HepG2 (cell line): ENCODE data around the gene PGPEP1. TPM values are rescaled to one million over a fixed set of nuclear protein-coding genes. Genes with fewer than 3 reads are reported as not detected.

Experiments
- ASH2L ChIP-seq: fragments of 300-600, 200-600 bp; sonication (generic); IDR thresholded peaks from 2 replicates; pipeline ENCODE4 v1.7.0; 2017; ENCODE audit warnings: low read depth, mild to moderate bottlenecking, moderate library complexity, mixed read lengths, low read length; ENCODE audit not compliant: insufficient read length
- HNF4A ChIP-seq: sonication (generic); formaldehyde crosslinking; IDR thresholded peaks from 2 replicates; pipeline ENCODE4 v1.4.0; 2020; ENCODE audit warnings: missing genetic modification reagents
- KDM2A ChIP-seq: sonication (generic); formaldehyde crosslinking; IDR thresholded peaks from 2 replicates; pipeline ENCODE4 v1.4.0; 2020; ENCODE audit warnings: low read depth, missing genetic modification reagents, borderline replicate concordance
- KDM5B ChIP-seq: sonication (generic); formaldehyde crosslinking; IDR thresholded peaks from 2 replicates; pipeline ENCODE4 v1.4.0; 2020; ENCODE audit warnings: missing genetic modification reagents, mild to moderate bottlenecking, borderline replicate concordance
- LCORL ChIP-seq, 2 experiments: fragments of 450-650 bp in 1 of 2; sonication (generic) in 1 of 2; formaldehyde crosslinking in 1 of 2; IDR thresholded peaks; 2 replicates each; pipeline versions ENCODE4 v1.5.0 to v1.6.1; 2017 to 2020; ENCODE audit warnings: antibody characterized with exemption in 1 of 2, missing genetic modification reagents in 1 of 2
- MEIS1 ChIP-seq: sonication (generic); formaldehyde crosslinking; IDR thresholded peaks from 2 replicates; pipeline ENCODE4 v1.9.0; 2021; ENCODE audit warnings: mild to moderate bottlenecking, missing genetic modification reagents, moderate library complexity, borderline replicate concordance
- NR2F2 ChIP-seq: IDR thresholded peaks from 2 replicates; pipeline ENCODE4 v1.6.1; 2012; ENCODE audit warnings: low read depth, inconsistent platforms, borderline replicate concordance
- NR2F6 ChIP-seq, 2 experiments: IDR thresholded peaks; 2 replicates each; pipeline ENCODE4 v1.6.1; 2016; ENCODE audit warnings: antibody characterized with exemption in 1 of 2, mild to moderate bottlenecking in 1 of 2
- THRA ChIP-seq: sonication (generic); formaldehyde crosslinking; IDR thresholded peaks from 2 replicates; pipeline ENCODE4 v1.4.0; 2020; ENCODE audit warnings: missing genetic modification reagents, borderline replicate concordance
- ZFX ChIP-seq: sonication (generic); formaldehyde crosslinking; IDR thresholded peaks from 2 replicates; pipeline ENCODE4 v1.4.0; 2020; ENCODE audit warnings: mild to moderate bottlenecking, low read depth, missing genetic modification reagents, moderate library complexity
- ZNF263 ChIP-seq: sonication (generic); formaldehyde crosslinking; IDR thresholded peaks from 2 replicates; pipeline ENCODE4 v1.4.0; 2020; ENCODE audit warnings: missing genetic modification reagents
- ZNF609 ChIP-seq: sonication (generic); formaldehyde crosslinking; IDR thresholded peaks from 2 replicates; pipeline ENCODE4 v1.4.0; 2020; ENCODE audit warnings: mild to moderate bottlenecking, missing genetic modification reagents, borderline replicate concordance
- ZNF687 ChIP-seq: sonication (generic); formaldehyde crosslinking; IDR thresholded peaks from 2 replicates; pipeline ENCODE4 v1.5.1; 2020; ENCODE audit warnings: mild to moderate bottlenecking, missing genetic modification reagents, moderate library complexity
- ZNF746 ChIP-seq: sonication (generic); formaldehyde crosslinking; IDR thresholded peaks from 2 replicates; pipeline ENCODE4 v1.8.0; 2022; ENCODE audit warnings: mild to moderate bottlenecking, missing genetic modification reagents
- polyA plus RNA-seq, 8 experiments: library from polyadenylated mRNA; depleted of rRNA in 3 of 8; stranded (reverse) in 7 of 8; unstranded in 1 of 8; fragments of >200 nt; fragmentation: Illumina TruSeq in 4 of 8; extraction: Trizol in 4 of 8; gene quantifications; 2 replicates each; pipeline versions ENCODE4 v1.2.1 to v1.2.3, GENCODE V29; 2011 to 2016; ENCODE audit warnings: low read depth in 4 of 8, missing spikeins in 1 of 8, mixed read lengths in 1 of 8; ENCODE audit not compliant: insufficient read depth in 1 of 8
- total RNA-seq, 5 experiments: library from RNA; depleted of rRNA; stranded (reverse); fragments of >200 nt; fragmentation: Illumina TruSeq; extraction: Trizol; gene quantifications; 2 replicates each; pipeline ENCODE4 v1.2.3, GENCODE V29; 2016; ENCODE audit warnings: low read depth in 1 of 5

The PGPEP1 gene
- total and polyA plus RNA-seq, 2 of the 13 experiments (the other 11 are each of a cell fraction or from before 2014, with no cell fraction given) = 53.1 to 56.6 TPM

GRCh38 chr19:18308051-18308947 lies 32.1 kb upstream of the PGPEP1 start (continued):
- TF ChIP-seq ZNF609 (CRISPR knock-in tag) (peak; percentile 54; the same call in 1 of the 2 replicates), NR2F2 (peak; percentile 41; the same call in 1 of the 2 replicates), ZFX (CRISPR knock-in tag) (peak; percentile 50; the same call in 1 of the 2 replicates), HNF4A (CRISPR knock-in tag) (peak; percentile 45), LCORL (IDR thresholded peaks at IDR 0.05) (no peak), LCORL (CRISPR knock-in tag; IDR thresholded peaks at IDR 0.05) (0 out of 2 replicates have a peak, but pooled peaks have one; percentile 18), ZNF746 (CRISPR knock-in tag) (0 out of 2 replicates have a peak, but pooled peaks have one; percentile 17), ASH2L (no peak), MEIS1 (peak; percentile 38; the same call in 1 of the 2 replicates), ZNF263 (CRISPR knock-in tag) (0 out of 2 replicates have a peak, but pooled peaks have one; percentile 20), KDM2A (CRISPR knock-in tag) (peak; percentile 24; the same call in 1 of the 2 replicates), NR2F6 (IDR thresholded peaks at IDR 0.05) (peak; percentile 39), NR2F6 (CRISPR knock-in tag; IDR thresholded peaks at IDR 0.05) (0 out of 2 replicates have a peak, but pooled peaks have one; percentile 5), ZNF687 (CRISPR knock-in tag) (peak; percentile 75), KDM5B (CRISPR knock-in tag) (peak; percentile 50; the same call in 1 of the 2 replicates), THRA (CRISPR knock-in tag) (peak; percentile 20; the same call in 1 of the 2 replicates)
